Neural crest cell (in vitro differentiated cells): ENCODE measurements around the gene CDK14. TPM values are rescaled to one million over a fixed set of nuclear protein-coding genes. Genes with fewer than 3 reads are reported as not detected.

Source experiments
- DNase-seq: peaks from one replicate; pipeline ENCODE4 v3.0.0; 2021; ENCODE audit warnings: low read depth, mixed read lengths, low spot score
- H3K27ac Mint-ChIP-seq: one replicate; pipeline ENCODE4 v1.8.0; 2021; ENCODE audit warnings: mild to moderate bottlenecking, mixed read lengths; ENCODE audit not compliant: unreplicated experiment
- H3K27me3 Mint-ChIP-seq: 2 replicates; pipeline ENCODE4 v1.8.0; 2021; ENCODE audit warnings: low read depth, mild to moderate bottlenecking, mixed read lengths
- H3K36me3 Mint-ChIP-seq: 2 replicates; pipeline ENCODE4 v1.8.0; 2021; ENCODE audit warnings: low read depth, mild to moderate bottlenecking, mixed read lengths
- H3K4me1 Mint-ChIP-seq: 2 replicates; pipeline ENCODE4 v1.8.0; 2021; ENCODE audit warnings: mixed read lengths
- H3K4me3 Mint-ChIP-seq: one replicate; pipeline ENCODE4 v1.8.0; 2021; ENCODE audit warnings: mild to moderate bottlenecking, mixed read lengths
- H3K9me3 Mint-ChIP-seq: 2 replicates; pipeline ENCODE4 v1.8.0; 2021; ENCODE audit warnings: mixed read lengths
- total RNA-seq: library from RNA; stranded (reverse); gene quantifications from 2 replicates; pipeline ENCODE4 v1.2.1, GENCODE V29; 2021
- TF ChIP-seq, protein P1 (sequence below): fragments of 200-600 bp; sonication (generic); conservative IDR thresholded peaks from 2 replicates; pipeline ENCODE4 v1.5.0; 2021; ENCODE audit warnings: antibody characterized with exemption, mild to moderate bottlenecking

CDK14 gene
- total RNA-seq, 1 donor from 2014 or later: 49.6 TPM

DNA sequence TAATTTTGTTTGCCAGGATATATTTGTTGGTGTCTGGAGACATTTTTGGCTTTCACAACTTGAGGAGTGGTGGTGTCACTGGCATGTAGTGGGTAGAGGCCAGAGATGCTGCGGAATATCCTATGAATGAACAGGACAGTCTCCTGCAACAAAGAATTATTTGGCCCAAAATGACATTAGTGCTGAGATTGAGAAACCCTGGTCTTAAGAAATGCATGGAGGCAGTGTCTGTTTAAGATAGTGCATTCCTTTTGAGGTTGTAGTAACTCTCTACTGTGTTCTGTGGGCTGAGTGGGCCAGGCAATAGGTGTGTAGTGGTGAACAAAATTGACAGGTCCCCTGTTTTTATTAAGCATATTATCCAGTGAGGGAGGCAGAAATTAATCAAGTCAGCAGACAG, 165.5 kb downstream of the CDK14 start:
- H3K4me3 Mint-ChIP-seq: no peak overlapping the region
- H3K27me3 Mint-ChIP-seq: no peaks in the 10 kb centered on the region
- H3K4me1 Mint-ChIP-seq: peaks cover 32% of the 10 kb centered on the region
- no peaks in the 10 kb centered on the region for H3K9me3 Mint-ChIP-seq
- H3K27ac Mint-ChIP-seq: no peak overlapping the region
- TF ChIP-seq, protein P1, sequence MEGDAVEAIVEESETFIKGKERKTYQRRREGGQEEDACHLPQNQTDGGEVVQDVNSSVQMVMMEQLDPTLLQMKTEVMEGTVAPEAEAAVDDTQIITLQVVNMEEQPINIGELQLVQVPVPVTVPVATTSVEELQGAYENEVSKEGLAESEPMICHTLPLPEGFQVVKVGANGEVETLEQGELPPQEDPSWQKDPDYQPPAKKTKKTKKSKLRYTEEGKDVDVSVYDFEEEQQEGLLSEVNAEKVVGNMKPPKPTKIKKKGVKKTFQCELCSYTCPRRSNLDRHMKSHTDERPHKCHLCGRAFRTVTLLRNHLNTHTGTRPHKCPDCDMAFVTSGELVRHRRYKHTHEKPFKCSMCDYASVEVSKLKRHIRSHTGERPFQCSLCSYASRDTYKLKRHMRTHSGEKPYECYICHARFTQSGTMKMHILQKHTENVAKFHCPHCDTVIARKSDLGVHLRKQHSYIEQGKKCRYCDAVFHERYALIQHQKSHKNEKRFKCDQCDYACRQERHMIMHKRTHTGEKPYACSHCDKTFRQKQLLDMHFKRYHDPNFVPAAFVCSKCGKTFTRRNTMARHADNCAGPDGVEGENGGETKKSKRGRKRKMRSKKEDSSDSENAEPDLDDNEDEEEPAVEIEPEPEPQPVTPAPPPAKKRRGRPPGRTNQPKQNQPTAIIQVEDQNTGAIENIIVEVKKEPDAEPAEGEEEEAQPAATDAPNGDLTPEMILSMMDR: no peak
- H3K36me3 Mint-ChIP-seq: no peaks in the 10 kb centered on the region
- DNase-seq: no peak

DNA sequence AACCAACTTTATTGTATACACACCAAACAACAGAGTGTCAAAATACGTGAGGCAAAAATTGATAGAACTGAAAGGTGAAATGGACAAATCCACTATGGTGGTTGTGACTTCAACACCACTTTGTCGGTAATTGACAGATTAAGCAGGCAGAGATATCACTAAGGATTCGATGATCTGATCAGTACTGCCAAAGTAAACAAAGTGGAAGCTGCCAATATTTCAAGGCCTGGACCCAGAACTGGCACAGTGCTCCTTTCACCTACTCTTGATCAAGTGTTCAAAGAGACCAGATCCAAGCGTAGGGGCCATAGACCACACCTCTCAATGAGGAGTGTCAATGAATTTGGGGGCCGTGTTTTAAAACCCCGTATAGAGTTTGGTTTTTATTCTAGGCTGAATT, 167.0 kb downstream of the CDK14 start:
- TF ChIP-seq, protein P1: no peak
- no peaks in the 10 kb centered on the region for H3K27me3 Mint-ChIP-seq
- H3K4me1 Mint-ChIP-seq: peaks cover 38% of the 10 kb centered on the region
- no peak for DNase-seq
- H3K9me3 Mint-ChIP-seq: no peaks in the 10 kb centered on the region
- H3K27ac Mint-ChIP-seq: no peak overlapping the region
- no peak overlapping the region for H3K4me3 Mint-ChIP-seq
- no peaks in the 10 kb centered on the region for H3K36me3 Mint-ChIP-seq

DNA sequence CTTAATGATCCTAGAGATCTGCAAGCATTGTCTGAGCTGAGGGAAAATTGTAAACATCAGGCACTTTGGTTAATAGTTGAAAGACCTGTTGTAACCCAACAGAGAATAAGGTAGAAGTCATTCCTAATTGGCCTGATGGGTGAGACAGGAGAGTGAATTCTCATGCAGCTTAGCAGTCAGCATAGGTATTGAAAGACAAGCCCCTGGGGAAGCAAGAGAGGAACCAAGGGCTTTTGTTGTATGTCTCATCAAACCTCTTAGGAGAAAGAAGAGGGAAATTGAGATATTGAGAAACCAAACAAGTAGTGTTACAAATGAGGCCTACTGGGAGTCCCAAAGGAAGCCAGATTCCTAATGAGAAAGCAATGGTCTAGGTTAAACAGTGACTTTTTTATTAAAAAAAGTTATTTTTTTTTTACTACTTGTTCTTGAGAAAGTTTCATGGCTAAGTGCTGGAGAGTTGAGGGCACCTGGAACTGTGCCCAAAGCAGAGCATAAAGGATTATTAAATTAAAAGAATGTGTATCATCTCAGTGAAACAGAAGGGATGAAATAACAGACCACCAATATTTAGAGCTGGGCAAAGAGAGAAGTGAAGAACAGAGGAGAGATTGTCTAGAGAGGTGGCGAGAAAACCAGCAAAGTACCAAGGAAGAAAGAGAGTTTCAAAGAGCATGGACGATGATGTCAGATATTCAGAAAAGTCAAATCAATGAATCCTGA, 168.9 kb downstream of the CDK14 start:
- TF ChIP-seq, protein P1: no peak
- H3K27ac Mint-ChIP-seq: peak overlapping the region; percentile 76
- peaks cover 29% of the 10 kb centered on the region for H3K4me1 Mint-ChIP-seq
- no peaks in the 10 kb centered on the region for H3K27me3 Mint-ChIP-seq
- H3K36me3 Mint-ChIP-seq: no peaks in the 10 kb centered on the region
- H3K9me3 Mint-ChIP-seq: no peaks in the 10 kb centered on the region
- H3K4me3 Mint-ChIP-seq: no peak overlapping the region
- no peak for DNase-seq

DNA sequence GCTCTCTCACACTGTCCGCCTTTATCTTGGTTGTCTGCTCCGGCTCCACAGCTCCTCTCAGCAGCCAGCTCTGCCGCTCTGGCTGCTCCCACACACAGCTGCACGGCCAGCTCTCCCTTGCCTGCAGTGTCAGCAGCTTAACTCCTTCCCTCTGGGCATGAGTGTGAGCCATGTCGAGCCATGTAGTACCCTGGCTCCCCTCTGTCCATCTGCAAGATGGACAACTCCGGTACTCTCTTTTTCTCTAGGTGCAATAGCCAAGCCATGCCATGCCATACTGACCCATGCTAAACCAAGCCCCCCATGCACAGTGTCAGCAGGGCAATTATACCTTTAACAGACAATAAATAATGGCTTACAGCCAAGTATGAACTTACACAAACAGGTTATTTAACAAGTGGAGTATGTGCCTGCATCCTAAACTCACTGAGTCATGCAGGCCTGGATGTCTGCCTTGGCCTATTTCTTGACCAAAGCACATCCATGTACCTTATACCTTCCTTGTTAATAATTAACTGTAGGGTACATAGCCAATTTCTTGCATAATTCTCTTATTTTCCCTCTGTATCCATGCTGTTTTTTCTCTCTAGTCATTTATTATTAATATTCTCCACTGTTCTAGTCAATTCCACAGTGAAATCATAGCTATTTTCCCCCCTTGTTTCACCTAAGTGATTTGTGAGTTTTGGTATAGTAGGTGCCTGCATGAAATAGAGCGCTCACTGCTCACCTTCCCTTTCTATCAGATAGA, 170.9 kb downstream of the CDK14 start:
- TF ChIP-seq, protein P1: no peak
- no peak overlapping the region for H3K4me3 Mint-ChIP-seq
- H3K36me3 Mint-ChIP-seq: peaks cover 10% of the 10 kb centered on the region
- H3K4me1 Mint-ChIP-seq: peaks cover 33% of the 10 kb centered on the region
- peaks cover 7% of the 10 kb centered on the region for H3K9me3 Mint-ChIP-seq
- no peak for DNase-seq
- H3K27ac Mint-ChIP-seq: peak overlapping the region; percentile 81
- H3K27me3 Mint-ChIP-seq: no peaks in the 10 kb centered on the region

DNA sequence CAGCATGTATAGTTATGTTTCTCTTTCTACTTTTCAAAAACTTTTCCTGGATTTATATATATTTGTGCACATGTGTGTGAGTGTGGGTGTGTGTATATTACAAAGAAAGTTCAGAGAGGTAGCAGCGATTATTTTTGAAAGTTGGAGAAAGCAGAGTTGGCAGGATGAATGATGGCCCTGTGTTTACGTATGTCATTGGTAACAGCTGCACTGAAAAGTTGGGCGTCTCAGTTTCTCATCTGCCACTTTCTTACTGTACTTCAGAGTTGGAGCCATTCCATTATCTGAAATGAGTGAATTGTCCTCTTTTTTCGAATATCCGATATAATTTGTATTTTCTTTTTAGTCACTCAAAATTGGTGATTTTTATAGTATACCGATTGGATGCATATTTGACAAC, 172.2 kb downstream of the CDK14 start:
- H3K4me3 Mint-ChIP-seq: no peak overlapping the region
- H3K36me3 Mint-ChIP-seq: peaks cover 12% of the 10 kb centered on the region
- H3K4me1 Mint-ChIP-seq: peaks cover 33% of the 10 kb centered on the region
- H3K27me3 Mint-ChIP-seq: no peaks in the 10 kb centered on the region
- DNase-seq: no peak
- TF ChIP-seq, protein P1: no peak
- H3K27ac Mint-ChIP-seq: no peak overlapping the region
- peaks cover 9% of the 10 kb centered on the region for H3K9me3 Mint-ChIP-seq
